SK-MEL-5 (cell line): ENCODE data around the gene PGGT1B. TPM values are rescaled to one million over a fixed set of nuclear protein-coding genes. Genes with fewer than 3 reads are reported as not detected.

Experiments
- DNase-seq: peaks from one replicate; pipeline ENCODE4 v3.0.0-alpha.2; 2016; ENCODE audit warnings: low read depth, low spot score
- in situ Hi-C: cut with HindIII; loops from 2 replicates; pipeline ENCODE4 v1.10.0; 2016; ENCODE audit warnings: low sequenced_read_pairs, high pct_unique_total_duplicates, low pct_unique_long_range_greater_than_20kb
- total RNA-seq: library from RNA; depleted of rRNA; stranded (reverse); fragments of >200 nt; shearing (Covaris generic); gene quantifications from 2 replicates; pipeline ENCODE4 v1.2.3, GENCODE V29; 2014

The PGGT1B gene
- total RNA-seq, 1 experiment from 2014 or later: 27.8 TPM

- in situ Hi-C loops: no loop called here
- no peak for DNase-seq
Measured at GRCh38 chr5:115194676-115195075, 68.0 kb downstream of the PGGT1B start.

GRCh38 chr5:115193295-115193694 lies 69.4 kb downstream of the PGGT1B start:
- DNase-seq: no peak

DNA sequence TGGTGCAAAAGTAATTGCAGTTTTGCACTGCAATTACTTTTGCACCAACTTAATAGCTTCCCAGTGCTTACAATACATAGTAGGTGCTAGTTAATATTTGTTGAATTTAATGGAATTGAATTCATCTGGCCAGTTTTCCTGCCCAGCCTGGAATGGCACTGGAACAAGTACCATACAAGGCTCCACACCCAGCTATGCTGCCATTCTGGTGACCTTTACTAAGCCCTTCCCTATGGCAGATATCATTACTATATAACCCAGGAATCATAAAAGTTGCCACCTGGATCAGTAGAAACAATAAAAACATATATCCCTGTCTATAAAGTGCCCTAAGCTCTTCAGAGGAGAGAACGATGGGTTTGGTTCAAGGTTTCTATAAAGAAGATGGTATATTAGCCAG lies 70.6 kb downstream of the PGGT1B start:
- in situ Hi-C loops: no loop called here
- no peak for DNase-seq

More at GRCh38 chr5:115193295-115193694, 69.4 kb downstream of the PGGT1B start:
- in situ Hi-C loops: no loop called here

- no peak for DNase-seq
- in situ Hi-C loops: no loop called here
Measured at GRCh38 chr5:115191474-115192031, 71.1 kb downstream of the PGGT1B start.

DNA sequence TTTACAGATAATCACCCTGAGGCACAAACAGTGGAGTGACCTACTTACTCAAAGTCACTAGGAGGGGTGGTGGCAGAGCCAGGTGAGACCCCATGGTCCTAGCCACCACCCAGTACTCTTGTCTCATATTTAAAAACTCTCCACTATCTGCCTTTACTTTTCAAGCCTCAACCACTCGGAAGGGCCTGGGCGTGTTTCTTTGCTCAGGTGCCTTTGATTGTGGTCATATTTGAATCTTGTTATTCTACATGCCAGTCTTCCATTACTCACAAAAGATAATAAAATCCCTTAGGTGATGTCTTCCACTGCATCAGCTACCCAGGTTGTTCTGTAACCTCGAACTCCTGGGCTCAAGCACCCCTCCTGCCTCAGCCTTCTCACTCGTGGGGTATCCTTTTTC lies 72.3 kb downstream of the PGGT1B start:
- DNase-seq: no peak
- in situ Hi-C loops: no loop called here

DNA sequence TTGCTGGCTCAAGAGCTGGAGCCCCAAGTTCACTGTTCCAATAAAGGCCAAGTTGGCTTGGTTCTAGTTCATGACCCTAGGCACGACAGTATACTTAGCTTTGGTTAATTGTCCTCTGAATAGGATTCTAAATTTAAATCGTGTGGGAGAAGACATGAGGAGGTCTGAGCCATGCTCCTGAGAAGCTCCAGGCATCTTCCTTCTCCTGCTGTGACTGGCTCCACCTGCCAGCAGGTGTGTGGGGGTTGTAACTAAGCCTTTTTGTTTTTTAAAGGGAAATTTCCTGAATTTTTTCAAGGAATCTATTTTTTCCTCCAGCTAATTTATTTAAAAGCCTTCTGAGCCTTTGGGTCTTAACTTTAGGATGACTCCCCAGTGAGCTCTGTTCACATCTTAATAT lies 72.8 kb downstream of the PGGT1B start:
- in situ Hi-C loops: no loop called here
- no peak for DNase-seq

- no peak for DNase-seq
- in situ Hi-C loops: no loop called here
Measured at GRCh38 chr5:115186794-115187193, 75.9 kb downstream of the PGGT1B start.

- DNase-seq: no peak
- in situ Hi-C loops: no loop called here
Measured at GRCh38 chr5:115184770-115185169, 77.9 kb downstream of the PGGT1B start.

DNA sequence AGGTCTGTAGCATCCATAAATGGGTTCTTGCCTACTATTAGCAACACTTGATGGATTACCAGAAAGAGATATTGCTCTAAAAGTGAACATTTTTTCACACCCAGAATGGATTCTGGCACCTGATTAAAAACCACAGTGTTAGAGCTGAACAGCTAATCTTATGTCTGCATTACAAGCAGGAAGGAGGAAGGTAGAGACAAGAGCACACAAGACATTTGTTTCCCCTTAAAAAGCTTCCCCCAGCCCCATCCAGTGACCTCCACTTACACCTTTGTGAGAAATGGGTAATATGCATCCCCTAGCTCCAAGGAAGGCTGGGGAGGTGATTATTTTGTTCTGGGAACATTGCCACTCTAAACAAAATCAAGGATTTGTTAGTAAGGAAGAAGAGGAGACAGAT lies 80.9 kb downstream of the PGGT1B start:
- DNase-seq: no peak
- in situ Hi-C loops: no loop called here

- DNase-seq: no peak
- in situ Hi-C loops: no loop called here
Measured at GRCh38 chr5:115180165-115180709, 82.4 kb downstream of the PGGT1B start.

DNA sequence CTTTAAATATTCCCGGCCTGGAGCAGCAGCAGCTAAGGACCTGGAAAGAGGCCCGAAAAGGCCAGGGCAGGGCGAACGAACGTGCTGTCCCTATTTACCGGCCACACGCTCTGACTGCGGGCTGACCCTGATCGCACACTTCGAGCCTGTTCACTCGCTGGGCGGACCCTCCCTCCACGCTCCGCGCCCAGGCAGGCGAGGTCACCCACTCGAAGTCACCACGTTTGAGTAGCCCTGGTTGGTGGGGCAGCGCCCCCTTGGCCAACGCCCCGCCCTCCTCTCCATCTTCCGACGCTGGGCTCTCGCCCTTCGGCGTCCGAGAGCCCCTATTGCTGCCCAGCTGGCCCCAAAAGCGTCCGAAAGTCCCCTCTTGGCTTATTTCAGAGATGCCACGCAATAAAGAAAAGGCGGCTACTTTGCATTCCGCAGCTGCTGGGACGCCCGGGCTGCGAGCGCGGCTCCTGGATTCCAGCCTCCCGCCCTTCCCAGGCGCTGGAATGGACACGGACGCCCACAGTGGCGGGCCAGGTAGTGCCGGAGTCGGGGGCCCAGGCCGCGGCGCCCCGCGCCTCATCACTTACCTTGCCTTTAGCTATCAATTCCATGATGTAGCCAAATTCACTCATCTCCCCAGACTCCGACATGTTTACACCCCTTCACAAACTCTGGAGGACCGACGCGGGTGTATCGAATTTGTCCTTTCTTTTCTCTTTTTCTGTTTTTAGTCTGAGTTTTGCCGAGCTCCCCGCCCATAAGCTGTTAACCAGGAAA lies 83.1 kb downstream of the PGGT1B start:
- in situ Hi-C loops: no loop called here
- no peak for DNase-seq

GRCh38 chr5:115179030-115179393 lies 83.7 kb downstream of the PGGT1B start:
- in situ Hi-C loops: no loop called here
- no peak for DNase-seq

DNA sequence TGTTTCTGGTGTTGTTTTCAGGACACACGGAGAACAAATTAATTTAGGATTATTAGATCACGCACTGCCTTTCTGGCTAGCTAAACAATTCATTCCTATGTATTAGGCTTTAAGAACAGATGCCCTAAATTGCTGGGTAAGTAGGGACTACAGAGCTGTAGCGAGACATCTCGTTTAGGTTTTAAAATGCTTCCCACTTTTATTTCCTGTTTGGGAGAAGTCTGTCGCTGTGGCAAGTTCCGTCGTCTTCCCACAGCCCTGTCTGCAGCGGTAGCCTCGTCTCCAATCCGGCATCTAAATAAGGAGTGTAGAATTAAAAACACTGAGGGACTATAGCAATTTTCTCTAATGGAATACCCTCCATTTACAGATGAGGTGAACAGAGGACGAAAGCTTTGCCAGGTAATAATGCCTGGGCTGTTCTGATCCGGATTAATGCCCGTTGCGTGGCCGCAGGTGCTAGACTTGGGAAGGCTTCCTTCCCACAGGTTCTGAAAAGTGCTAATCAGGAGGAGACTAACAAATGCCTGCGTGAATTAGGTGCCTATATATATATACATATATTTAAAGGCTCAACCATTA lies 91.7 kb downstream of the PGGT1B start:
- in situ Hi-C loops: no loop called here
- DNase-seq: no peak

- DNase-seq: no peak
- in situ Hi-C loops: no loop called here
Measured at GRCh38 chr5:115170134-115170928, 92.3 kb downstream of the PGGT1B start.

- DNase-seq: peak; percentile 93
- in situ Hi-C loops: no loop called here
Measured at GRCh38 chr5:115169487-115170133, 93.1 kb downstream of the PGGT1B start, which contains the start of gene TRIM36. TSS of gene TRIM36 (minus strand) at chr5:115169908. CDS start at chr5:115169634, 274 bp downstream.

DNA sequence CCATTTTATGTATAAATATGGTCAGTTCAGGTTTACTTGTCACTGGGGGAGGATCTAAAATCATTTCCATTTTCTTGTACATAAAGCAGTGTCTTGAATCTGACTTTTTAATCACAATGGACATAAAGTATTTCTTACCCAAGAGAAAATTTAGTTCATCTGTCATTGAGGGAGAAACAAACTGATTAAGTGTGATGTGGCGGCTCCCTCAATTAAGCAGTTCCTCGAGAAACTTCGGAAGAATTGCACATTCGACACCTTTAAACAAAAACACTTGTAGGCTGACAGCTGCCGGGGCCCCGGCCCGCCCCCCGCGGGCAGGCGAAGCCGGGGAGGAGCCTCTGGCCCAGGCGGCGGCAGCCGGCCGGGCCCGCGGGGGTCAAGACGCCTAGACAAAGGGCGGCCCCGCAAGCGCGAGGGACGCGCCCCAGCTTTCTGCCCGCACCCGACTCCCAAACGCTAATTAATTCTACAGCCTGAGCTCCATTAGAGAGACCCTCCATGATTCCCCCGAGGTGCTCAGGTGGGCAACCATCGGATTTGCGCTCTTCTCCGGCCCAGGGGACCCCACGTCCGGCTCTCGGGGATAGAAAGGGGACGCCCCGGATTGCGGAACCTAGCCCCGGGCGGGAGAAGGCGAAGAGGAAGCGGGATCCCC lies 93.7 kb downstream of the PGGT1B start:
- in situ Hi-C loops: no loop called here
- peak; percentile 4 for DNase-seq

GRCh38 chr5:115166744-115167393 lies 95.8 kb downstream of the PGGT1B start:
- in situ Hi-C loops: no loop called here
- no peak for DNase-seq
